ENCODE results near the gene ABCB9.
A peak's percentile ranks its signal among the peaks of the same experiment; 100 is the strongest.

The ABCB9 gene

DNA sequence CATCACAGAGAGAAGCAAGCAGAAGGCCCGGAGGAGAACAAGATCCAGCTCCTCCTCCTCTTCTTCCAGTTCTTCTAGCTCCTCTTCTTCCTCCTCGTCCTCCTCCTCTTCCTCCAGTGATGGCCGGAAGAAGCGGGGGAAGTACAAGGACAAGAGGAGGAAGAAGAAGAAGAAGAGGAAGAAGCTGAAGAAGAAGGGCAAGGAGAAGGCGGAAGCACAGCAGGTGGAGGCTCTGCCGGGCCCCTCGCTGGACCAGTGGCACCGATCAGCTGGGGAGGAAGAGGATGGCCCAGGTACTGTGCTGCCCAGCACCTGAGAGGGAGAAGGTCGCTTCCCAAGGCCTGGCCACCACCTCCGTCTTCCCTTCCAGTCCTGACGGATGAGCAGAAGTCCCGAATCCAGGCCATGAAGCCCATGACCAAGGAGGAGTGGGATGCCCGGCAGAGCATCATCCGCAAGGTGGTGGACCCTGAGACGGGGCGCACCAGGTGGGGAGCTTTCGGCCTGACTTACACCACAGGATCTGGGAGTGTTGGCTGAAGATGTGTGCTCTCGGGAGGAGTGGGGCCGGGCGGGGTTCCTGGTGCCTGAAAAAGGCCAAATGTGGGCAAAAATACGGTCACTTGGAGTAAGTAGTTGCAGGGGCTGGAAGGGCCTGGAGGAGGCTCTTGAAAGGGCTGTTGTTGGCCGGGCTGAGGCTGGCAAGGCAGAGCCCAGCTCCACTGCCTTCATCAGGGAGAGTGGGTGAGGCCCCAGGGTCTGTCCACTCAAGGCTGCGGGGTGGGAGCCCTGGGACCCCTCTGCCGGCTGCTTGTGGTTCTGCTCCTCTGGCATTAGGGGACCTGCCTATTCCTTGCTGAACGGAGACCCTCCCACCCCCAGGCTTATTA, 15.6 kb upstream of the ABCB9 start:
- no peak for DNase-seq

DNA sequence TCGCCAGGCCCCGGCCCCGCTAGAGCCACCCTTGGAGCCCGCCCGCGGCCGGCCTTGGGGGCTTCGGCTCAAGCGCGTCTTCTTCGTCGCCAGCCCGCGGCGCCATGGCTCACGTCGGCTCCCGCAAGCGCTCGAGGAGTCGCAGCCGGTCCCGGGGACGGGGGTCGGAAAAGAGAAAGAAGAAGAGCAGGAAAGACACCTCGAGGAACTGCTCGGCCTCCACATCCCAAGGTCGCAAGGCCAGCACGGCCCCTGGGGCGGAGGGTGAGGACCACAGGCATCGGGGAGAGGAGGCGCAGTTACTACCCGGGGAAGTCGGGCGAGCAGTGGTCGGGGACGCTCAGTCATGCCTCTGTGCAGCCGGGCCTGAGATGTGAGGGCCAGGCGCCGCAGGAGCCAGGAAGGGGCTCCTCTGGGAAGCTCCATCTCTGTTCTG, 14.8 kb upstream of the ABCB9 start:
- no peak for DNase-seq

DNA sequence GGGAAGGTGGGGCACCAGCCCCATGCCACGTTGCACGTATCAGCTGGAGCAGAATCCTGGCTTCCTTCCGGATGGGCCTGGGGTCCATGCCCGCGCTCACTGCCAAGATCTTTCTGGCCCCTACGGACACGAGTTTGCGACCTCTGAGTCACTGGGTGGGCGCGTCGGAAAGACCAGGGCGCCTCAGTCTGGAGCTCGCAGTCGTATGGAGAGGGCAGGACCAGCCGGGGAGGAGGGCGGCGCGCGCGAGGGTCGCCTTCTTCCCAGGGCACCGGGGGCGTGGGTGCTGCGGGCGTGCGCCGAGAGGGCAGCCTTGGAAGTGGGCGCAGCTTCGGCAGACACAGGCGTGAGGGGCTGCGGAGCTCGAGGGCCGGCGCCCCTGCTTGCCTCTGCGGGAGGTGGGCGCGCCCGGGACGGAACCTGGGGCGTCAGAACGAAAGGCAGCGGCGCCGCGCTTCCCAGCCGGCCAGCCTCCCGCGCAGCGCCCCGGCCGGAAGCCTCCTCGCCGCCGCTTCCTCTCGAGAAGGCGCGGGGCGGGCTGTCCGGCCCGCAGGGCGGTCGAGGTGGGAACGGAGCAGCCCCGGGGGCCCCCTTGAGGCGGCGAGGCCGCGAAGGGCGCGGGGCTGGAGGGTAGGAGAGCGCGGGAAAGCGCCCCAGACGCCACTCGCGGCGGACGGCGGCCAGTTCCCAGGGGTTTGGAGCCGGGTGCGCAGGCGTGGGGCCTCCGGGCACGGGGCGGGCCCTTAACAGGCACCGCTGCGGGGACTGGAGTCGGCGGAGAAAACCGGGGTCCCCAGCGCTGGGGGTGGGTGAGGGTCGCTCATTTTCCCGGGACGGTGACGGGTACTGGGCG, 14.1 kb upstream of the ABCB9 start, which contains the start of gene ARL6IP4:
ARL6IP4 (plus strand) TSS at position 499 of the 853 bp plus-strand sequence. CDS start 459 bp downstream, outside the sequence.
- peak in 3 of 4 experiments; percentile 37 to 54 (median 37) for DNase-seq

DNA sequence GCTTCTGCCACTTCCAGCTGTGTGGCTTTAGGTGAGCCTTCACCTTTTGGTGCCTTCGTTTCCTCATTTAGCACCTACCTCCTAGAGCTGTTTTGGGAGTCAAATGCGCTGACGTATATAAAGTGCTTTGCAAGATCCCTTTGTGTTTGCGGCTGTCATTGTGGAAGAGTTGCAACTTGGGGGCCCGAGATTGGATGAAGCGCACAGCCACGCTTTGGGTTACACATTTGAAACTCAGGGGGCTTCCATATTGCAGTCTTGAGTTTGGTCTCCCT, 13.6 kb upstream of the ABCB9 start:
- no peak for DNase-seq

DNA sequence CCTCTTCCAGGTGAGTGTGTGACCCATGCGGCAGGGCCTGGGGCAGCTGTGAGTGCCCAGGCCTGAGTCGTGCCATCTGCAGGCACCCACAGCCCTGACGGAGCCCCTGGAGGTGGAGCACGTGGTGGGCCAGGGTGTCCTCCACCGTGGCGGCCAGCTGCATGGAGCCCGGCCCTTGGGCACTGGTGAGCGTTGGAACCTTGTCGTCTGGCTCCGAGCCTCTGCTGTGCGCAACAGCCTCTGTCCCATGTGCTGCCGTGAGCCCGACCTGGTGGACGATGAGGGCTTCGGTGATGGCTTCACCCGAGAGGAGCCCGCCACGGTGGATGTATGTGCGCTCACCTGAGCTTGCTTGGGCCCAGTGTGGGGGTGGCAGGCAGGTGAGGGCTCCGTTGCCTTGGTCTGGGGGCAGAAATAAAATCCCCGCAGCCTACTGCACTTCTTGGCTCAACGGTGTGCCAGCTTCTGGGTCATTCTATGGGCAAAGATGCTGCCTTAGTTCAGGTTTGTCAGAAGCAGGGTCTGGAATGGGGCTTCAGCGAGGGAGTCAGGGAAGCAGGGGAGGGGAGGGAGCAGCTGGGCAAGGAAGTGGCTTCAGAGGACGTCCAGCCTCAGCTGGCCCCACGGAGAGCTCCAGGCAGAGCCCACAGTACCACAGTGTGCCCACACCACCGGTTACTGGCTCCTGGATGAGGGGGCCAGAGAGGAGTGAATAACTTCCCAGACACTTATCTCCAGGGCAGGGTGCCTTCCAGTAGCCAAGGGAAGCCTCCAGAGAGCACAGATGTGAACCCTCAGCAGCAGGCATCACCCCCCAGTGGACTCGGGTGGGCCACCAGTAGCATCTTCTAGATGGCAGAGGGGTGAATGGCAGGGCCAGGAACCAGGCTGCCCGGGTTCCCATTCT, 13.0 kb upstream of the ABCB9 start:
- DNase-seq: no peak

DNA sequence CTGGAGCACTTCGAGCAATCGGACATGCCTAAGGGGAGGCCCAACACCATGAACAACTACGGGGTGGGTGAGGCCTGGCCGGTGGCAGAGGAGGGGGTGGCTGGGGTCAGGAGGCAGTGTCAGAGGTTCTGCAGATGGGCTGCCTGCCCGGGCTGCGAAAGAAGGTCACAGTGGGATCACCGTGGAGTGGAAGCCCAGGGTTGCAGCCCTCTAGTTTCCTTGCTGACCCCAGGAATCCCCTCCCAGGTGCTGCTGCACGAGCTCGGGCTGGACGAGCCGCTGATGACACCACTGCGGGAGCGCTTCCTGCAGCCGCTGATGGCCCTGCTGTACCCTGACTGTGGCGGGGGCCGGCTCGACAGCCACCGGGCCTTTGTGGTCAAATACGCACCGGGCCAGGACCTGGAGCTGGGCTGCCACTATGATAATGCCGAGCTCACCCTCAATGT, 12.3 kb upstream of the ABCB9 start:
- DNase-seq: no peak

DNA sequence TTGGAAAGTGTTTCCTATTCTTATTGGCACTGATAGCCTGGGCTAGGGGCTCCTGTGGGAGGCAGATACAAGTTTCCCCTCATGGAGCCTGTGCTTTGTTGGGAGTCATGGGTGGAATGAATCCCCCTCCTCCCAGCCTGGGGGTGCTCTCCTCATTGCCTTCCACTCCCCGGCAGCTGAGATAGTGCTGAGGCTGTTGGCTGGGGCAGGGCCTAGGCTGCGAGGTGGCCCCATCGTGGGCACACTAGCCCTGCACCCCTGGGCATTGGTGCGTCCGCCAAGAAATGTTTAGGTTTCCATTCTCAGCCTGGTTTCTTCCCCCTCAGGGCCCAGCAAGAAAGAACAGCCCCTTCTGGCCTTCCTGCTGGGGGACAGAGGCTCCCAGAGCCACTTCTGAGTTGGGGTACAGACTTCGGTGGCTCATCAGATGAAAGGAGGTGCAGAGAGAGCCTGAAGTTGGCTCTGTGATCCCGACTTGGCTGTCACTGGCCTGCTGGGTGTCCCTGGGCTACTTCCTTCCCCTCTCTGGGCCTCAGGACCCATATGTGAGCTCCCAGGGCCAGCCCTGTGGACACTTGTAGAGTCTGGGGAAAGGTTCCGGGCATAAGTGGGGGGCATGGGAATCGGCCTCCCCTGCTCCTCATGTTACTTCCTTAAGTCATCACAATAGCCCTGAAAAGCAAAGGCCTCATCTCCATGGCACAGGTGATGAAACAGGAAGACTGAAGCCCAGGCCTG, 11.6 kb upstream of the ABCB9 start:
- no peak for DNase-seq

DNA sequence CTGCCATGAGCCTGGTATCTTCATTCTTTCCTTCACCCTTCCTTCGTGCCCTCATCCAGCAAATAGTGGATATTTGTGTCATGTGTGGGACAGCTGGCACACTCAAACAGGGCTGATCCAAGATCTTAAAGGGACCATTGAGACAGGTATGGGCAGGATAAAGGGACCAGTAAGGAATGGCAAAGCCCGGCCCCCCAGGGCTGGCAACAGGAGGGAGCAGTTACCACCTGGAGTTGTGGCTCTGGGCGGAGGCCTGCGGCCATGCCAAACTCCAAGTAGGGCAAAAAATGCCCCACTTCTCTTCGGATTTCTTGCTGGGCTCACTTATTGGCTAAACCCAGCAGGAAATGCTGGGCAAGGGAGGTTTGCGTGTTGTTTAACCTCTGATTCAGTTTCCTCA, 10.9 kb upstream of the ABCB9 start:
- no peak for DNase-seq

DNA sequence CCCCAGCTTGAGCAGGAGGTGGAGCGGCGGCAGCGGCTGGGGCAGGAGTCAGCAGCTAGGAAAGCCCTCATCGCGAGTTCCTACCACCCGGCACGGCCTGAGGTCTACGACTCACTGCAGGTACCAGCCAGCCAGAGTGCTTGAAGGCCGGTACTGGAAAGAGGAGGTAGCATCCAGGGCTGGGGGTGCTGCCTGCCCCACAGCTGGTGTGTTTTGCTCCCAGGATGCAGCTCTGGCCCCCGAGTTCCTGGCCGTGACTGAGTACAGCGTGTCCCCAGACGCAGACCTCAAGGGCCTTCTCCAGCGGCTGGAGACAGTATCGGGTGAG, 10.3 kb upstream of the ABCB9 start:
- DNase-seq: no peak

DNA sequence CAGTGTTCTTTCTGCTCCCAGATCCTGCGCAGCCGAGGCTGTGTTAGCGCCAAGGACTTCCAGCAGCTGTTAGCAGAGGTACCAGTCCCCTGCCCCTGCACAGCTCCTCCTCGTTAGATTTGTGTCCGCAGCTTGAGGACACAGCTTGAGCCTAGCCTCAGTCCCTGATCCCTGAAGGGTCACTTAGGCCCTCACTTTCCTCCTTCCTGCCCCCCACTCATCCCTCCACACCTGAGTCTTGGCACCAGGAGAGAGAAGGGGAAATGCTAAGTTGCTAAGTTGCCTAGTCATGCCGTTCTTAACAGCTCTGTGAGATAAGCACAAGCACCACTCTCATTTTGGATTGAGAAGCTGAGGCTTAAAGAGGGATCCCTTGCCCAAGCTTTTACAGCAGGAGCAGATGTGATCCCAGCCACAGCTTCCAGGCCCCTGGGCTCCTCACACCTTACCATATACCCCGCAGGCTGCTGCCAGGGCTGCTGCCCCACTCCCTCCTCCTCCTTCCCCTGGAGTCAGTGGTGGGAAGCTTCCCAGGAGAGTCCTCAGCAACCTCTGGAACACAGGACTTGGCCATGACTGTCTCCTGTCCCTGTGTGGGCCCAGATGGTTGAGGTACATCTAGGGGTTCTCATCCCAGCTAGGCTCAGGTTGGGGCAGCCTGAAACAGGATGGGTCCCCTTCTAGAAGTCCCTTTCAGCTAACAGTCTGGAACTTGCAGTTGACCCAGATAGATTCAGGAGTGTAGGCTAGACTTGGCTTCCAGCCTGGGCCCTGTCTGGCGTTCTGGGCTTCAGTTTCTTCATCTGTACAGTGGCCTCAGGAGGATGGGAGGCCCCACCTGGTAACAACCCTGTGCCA, 9.8 kb upstream of the ABCB9 start:
- DNase-seq: no peak

DNA sequence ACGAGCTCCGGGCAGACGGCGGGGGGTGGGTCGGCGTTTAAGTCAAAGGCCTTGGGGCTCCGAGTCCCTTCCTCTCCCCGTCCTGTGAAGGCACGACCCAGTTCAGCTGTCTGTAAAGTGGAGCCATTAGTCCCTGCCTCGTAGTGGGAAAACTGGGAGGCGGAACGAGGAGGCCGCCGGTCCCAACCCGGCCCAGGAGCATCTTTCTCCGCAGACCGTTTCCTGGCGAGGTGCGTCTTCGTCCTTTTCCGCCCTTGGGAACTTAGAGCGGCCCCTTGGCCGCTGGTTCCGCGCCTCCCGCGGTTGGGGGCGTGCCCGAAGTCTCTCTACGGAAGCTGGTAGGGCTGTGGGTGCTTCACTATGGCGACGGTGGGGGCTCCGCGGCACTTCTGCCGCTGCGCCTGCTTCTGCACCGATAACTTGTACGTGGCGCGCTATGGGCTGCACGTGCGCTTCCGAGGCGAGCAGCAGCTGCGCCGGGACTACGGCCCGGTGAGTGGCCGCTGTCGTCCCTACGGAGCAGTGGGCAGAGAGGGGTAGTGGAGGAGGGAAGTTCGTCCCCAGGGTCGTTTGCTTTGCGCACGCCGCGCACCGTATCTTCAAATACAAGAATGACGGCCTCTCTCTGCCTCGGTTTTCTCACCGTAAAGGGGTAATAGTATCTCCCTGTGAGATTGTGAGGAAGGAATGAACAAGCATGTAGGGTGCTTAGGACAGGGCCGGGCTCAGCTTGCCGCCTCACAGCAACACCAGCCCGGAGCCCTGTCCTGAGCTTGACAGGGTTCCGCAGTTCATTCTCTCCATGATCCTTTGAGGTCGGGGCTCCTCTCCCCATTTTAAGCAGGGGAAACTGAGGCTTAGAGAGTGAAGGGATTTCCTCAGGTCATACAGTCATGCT, 8.9 kb upstream of the ABCB9 start, which contains the start of gene OGFOD2:
OGFOD2 (plus strand) TSS at position 353 of the 898 bp plus-strand sequence; CDS start at position 361, 8 bp downstream.
- DNase-seq: peak; percentile 78 to 90 (median 90)

DNA sequence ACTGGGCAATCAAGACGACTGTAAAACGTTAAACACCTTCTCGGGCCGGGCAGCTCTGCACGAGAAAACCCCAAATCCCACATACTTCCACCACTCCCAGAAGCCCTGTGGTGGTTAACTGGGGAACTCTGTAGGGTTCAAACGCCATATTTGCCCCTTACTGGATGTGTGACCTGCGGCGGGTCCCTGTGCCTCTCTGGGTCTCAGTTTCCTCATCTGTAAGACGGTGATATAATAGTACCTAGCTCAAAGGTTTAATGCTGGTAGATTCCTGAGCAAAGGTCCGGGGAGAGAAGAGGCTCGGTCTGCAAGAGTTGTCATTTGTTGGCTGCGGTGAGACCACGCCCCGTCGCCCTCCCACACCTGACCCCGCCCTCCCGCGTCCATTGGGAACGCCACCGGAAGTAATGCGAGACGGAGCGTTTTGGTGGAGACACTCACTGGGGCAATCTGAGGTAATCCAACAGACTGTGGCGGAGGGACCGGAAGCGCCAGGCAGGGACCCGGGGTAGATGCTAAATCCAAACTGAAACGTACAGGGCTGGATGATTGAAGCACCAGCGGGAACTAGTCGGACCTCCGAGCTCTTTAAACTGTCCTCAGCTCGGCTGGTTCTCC, 8.1 kb upstream of the ABCB9 start:
- peak; percentile 95 to 98 (median 96) for DNase-seq

DNA sequence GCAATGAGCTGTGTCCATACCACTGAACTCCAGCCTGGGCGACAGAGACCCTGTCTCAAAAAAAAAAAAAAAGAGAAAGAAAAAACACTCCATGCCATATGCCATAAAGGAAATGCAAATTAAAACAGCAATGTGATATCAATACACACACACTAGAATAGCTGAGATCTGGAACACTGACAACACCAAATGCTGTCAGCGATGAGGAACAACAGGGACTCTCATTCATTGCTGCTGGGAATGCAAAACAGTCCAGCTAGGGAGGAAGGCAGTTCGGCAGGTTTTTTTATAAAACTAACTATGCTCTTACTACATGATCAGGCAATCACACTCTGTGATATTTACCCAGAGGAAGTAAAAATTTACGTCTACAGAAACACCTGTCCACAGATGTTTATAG, 3.4 kb upstream of the ABCB9 start:
- DNase-seq: no peak

DNA sequence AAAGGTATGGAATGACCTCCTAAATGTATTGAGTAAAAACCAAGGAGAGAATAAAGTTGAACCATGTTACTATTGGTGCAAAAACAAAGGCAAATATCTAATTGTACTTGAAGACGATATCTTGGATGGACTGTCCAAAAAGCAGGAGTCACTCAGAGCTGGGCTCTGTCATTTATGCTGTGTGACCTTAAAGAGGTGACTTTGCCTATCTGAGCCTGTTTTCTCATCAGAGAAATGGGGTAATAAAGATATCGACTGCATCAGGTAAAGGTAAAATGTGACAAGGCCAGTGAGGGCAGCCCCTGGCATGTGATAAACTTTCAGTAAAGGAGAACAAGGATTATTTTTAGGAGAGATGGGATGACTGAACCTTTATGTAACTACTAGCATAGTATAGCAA, 1.8 kb upstream of the ABCB9 start:
- no peak for DNase-seq

DNA sequence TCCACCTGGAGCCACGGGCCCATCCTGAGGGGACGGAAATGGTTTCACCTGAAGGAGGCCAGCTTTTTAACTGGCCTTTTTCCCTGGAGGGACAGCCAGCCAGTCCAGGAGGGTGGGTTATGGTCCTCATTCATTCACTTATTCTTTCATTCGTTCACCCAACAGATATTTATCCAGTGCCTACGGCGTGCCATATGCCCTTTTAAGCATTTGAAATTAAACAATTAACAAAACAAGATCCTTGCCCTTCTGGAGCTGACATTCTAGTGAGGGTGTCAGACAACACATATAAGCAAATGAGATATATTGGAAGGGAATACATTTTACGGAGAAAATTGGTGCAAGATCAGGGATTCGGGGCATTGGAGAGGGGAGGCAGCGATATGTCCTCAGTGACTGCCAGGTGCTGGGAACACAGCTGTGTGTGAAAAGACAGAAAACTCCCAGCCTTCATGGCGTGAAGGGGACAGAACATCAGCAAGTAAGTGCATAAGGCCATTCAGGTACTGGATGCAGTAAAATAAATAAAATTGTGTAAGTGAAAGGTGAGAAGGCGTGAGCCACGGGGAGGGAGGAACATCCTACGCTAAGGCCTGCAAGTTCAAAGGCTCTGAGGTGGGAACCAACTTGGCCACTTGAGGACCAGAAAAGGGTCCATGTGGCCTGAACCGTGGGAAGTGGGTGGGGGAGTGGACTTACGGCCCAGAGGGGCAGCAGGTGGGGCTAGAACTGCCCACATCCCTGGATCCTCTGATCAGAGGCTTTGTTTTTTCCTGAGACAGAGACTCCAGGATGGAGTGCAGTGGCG, 684 bp upstream of the ABCB9 start:
- no peak for DNase-seq

DNA sequence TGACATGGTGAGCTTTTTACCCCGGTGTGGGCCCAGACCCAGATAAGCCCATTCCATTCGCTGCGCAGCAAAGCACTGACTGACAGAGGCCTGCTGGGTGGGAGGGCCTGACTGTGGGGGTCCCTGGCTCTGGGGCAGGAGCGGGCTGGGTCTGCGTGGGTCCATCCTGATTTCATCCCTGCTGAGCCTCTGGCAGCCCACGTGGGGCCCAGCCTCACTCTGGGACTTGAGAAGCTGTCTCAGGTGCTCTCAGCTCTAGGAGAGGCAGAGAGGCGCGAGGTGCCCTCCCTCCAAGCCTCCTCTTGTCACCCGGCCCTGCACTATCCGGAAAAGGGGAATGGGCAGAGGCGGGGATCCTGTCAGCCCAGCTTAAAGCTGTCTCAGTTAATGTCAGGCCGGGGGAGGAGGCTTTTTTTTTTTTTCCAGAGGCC, 927 bp downstream of the ABCB9 start:
- no peak for DNase-seq

DNA sequence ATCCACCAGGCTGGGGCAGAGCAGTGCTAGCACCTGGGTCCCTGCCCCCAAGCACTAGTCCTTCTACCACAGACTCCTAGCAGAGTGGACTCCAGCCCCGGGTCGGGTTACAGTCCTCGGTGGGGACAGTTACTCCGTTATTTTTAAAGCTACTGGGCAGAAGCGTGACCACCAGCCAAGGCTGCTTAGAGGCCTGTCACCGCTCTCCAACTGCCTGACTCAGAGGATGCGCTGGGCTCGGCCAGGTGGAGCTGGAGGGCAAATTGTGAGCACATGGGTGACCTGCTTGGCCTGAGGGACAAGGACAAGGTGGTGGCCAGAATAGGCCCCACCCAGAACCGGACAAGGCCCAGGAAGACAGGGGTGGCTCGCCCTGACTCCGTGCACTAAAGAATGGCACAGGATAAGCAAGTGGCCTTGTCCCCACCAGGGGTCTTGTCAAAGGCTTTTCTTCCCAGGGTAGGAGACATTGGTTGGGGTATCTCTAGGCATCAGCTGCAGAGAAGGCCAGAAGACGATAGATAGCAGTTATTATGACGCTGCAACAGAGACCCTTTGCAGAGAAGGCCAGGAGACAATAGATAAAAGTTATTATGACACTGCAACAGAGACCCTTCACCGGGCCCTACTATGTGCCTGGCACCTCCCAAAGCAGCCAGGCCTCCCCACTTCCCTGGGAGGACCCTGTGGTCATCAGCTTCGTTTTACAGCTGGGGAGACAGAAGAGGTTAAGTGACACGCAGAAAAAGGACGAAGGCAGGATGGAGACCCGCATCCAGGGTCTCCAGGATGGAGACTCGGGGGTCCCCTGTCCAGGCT, 1.6 kb downstream of the ABCB9 start:
- no peak for DNase-seq

DNA sequence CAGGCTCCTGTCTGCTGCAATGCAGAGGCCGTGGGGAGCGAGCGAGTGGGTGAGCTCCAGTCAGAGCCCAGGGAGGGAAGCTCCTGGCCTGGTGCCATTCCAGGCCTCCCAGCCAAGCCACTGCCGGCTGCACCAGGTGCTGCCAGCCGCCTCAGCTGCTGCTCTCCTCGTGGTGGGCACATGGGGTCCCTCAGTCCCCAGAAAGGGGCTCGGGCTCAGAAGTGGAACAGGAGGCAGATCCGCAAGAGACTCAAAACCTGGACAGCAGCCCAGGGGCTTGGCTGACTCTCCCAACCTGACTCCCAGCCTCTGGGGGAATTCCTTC, 2.4 kb downstream of the ABCB9 start:
- DNase-seq: no peak

All from activated CD4-positive, CD25-positive, alpha-beta regulatory T cell (primary cell).